Stimulated activated naive CD4-positive, alpha-beta T cell treated with Interleukin-2 at 50 U/mL for 16 hours (primary cell): ENCODE measurements around the gene SLC22A23.

Experiments
- DNase-seq: peaks from one replicate; lab custom pipeline; 2025; lab: John Stamatoyannopoulos, UW

Gene SLC22A23

GRCh38 chr6:3421143-3421542, 35.7 kb downstream of the SLC22A23 start:
- no peak for DNase-seq

GRCh38 chr6:3419624-3420272, 37.1 kb downstream of the SLC22A23 start:
- DNase-seq: no peak

GRCh38 chr6:3418496-3419060, 38.3 kb downstream of the SLC22A23 start:
- no peak for DNase-seq

GRCh38 chr6:3417473-3417872, 39.4 kb downstream of the SLC22A23 start:
- no peak for DNase-seq

- DNase-seq: no peak
Measured at GRCh38 chr6:3415490-3415889, 41.4 kb downstream of the SLC22A23 start.

- no peak for DNase-seq
Measured at GRCh38 chr6:3415082-3415453, 41.8 kb downstream of the SLC22A23 start.

GRCh38 chr6:3414327-3415081, 42.3 kb downstream of the SLC22A23 start:
- no peak for DNase-seq

- no peak for DNase-seq
Measured at GRCh38 chr6:3413592-3413991, 43.3 kb downstream of the SLC22A23 start.

- no peak for DNase-seq
Measured at GRCh38 chr6:3412779-3413500, 43.9 kb downstream of the SLC22A23 start.

GRCh38 chr6:3411967-3412778, 44.7 kb downstream of the SLC22A23 start:
- DNase-seq: no peak

- peak; percentile 28 for DNase-seq
Measured at GRCh38 chr6:3410385-3411360, 46.2 kb downstream of the SLC22A23 start.

- no peak for DNase-seq
Measured at GRCh38 chr6:3409699-3410384, 47.0 kb downstream of the SLC22A23 start.

- no peak for DNase-seq
Measured at GRCh38 chr6:3408665-3409064, 48.2 kb downstream of the SLC22A23 start.

GRCh38 chr6:3407840-3408239, 49.0 kb downstream of the SLC22A23 start:
- DNase-seq: no peak

GRCh38 chr6:3406891-3407809, 49.7 kb downstream of the SLC22A23 start:
- DNase-seq: no peak

- no peak for DNase-seq
Measured at GRCh38 chr6:3406362-3406821, 50.5 kb downstream of the SLC22A23 start.

- no peak for DNase-seq
Measured at GRCh38 chr6:3405679-3406078, 51.2 kb downstream of the SLC22A23 start.

GRCh38 chr6:3405182-3405518, 51.7 kb downstream of the SLC22A23 start:
- DNase-seq: no peak
